ENCODE measurements around the gene CLCN5. TPM values are rescaled to one million over a fixed set of nuclear protein-coding genes. Genes with fewer than 3 reads are reported as not detected.

CLCN5 gene
- total RNA-seq, 2 experiments from 2014 or later = 0.61 to 1.6 TPM

- TF ChIP-seq, protein P1, sequence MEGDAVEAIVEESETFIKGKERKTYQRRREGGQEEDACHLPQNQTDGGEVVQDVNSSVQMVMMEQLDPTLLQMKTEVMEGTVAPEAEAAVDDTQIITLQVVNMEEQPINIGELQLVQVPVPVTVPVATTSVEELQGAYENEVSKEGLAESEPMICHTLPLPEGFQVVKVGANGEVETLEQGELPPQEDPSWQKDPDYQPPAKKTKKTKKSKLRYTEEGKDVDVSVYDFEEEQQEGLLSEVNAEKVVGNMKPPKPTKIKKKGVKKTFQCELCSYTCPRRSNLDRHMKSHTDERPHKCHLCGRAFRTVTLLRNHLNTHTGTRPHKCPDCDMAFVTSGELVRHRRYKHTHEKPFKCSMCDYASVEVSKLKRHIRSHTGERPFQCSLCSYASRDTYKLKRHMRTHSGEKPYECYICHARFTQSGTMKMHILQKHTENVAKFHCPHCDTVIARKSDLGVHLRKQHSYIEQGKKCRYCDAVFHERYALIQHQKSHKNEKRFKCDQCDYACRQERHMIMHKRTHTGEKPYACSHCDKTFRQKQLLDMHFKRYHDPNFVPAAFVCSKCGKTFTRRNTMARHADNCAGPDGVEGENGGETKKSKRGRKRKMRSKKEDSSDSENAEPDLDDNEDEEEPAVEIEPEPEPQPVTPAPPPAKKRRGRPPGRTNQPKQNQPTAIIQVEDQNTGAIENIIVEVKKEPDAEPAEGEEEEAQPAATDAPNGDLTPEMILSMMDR (IDR thresholded peaks at IDR 0.05) = no peak
- Mint-ChIP-seq H3K27ac (no peak overlapping the region), H3K4me1 (ENCODE audit: low read depth) (no peaks in the 10 kb centered on the region), H3K36me3 (ENCODE audit: low read depth) (no peaks in the 10 kb centered on the region), H3K9me3 (no peaks in the 10 kb centered on the region), H3K27me3 (no peaks in the 10 kb centered on the region), H3K4me3 (no peak overlapping the region)
- DNase-seq (no peak), ATAC-seq (ENCODE audit: poor library complexity) (no peak)
- Histone ChIP-seq H3K4me1 (ENCODE audit: insufficient read depth, low read length) (no peaks in the 10 kb centered on the region), H3K27me3 (ENCODE audit: control insufficient read depth in 1 of 2, insufficient read depth in 2 of 2, low read length in 2 of 2) (peaks cover 0 to 3% of the 10 kb centered on the region in 2 experiments), H3K9me3 (ENCODE audit: control insufficient read depth in 1 of 2, insufficient read depth in 1 of 2, low read length in 2 of 2) (no peaks in the 10 kb centered on the region), H3K36me3 (ENCODE audit: insufficient read depth, low read length) (no peaks in the 10 kb centered on the region), H3K27ac (ENCODE audit: low read depth in 1 of 2, low read length in 2 of 2) (no peak overlapping the region), H3K4me3 (ENCODE audit: low read length) (no peak overlapping the region)
- ChIA-PET POLR2A (no interaction called here), CTCF (no interaction called here)
- intact Hi-C loops (cut with DNase I, micrococcal nuclease) = no loop called here
Measured at GRCh38 chrX:50111742-50112141, 189.3 kb downstream of the CLCN5 start.

DNA sequence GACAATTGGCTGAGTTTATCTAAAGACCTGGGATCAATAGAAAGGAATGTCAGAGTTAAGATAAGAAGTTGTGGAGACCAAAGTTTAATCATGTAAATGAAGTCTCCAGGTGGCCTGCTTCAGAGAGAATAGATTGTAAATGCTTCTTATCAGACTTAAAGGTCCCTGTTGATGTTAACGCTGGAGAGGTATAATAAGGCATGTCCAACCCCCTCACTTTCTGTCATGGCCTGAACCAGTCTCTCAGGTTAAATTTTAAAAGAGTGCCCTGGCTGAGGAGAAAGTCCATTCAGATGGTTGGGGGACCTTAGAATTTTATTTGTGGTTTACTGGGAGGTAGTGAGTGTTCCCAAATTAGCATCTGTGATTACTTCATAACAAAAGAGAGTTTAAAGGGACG is 191.7 kb downstream of the CLCN5 start:
- Histone ChIP-seq H3K36me3 (ENCODE audit: insufficient read depth, low read length) (no peaks in the 10 kb centered on the region), H3K4me1 (ENCODE audit: insufficient read depth, low read length) (no peaks in the 10 kb centered on the region), H3K9me3 (ENCODE audit: control insufficient read depth in 1 of 2, insufficient read depth in 1 of 2, low read length in 2 of 2) (no peaks in the 10 kb centered on the region), H3K27me3 (ENCODE audit: control insufficient read depth in 1 of 2, insufficient read depth in 2 of 2, low read length in 2 of 2) (peaks cover 0 to 3% of the 10 kb centered on the region in 2 experiments), H3K4me3 (ENCODE audit: low read length) (no peak overlapping the region), H3K27ac (ENCODE audit: low read depth in 1 of 2, low read length in 2 of 2) (no peak overlapping the region)
- no peaks in the 10 kb centered on the region for H3K9me3 Mint-ChIP-seq
- POLR2A ChIA-PET = no interaction called here
- H3K27me3 Mint-ChIP-seq = no peaks in the 10 kb centered on the region
- no peak overlapping the region for H3K27ac Mint-ChIP-seq
- intact Hi-C loops (cut with DNase I, micrococcal nuclease) = no loop called here
- no peak for ATAC-seq (ENCODE audit: poor library complexity)
- CTCF ChIA-PET = no interaction called here
- no peak overlapping the region for H3K4me3 Mint-ChIP-seq
- TF ChIP-seq, protein P1 (IDR thresholded peaks at IDR 0.05) = no peak
- DNase-seq = no peak
- H3K4me1 Mint-ChIP-seq (ENCODE audit: low read depth) = no peaks in the 10 kb centered on the region
- no peaks in the 10 kb centered on the region for H3K36me3 Mint-ChIP-seq (ENCODE audit: low read depth)

DNA sequence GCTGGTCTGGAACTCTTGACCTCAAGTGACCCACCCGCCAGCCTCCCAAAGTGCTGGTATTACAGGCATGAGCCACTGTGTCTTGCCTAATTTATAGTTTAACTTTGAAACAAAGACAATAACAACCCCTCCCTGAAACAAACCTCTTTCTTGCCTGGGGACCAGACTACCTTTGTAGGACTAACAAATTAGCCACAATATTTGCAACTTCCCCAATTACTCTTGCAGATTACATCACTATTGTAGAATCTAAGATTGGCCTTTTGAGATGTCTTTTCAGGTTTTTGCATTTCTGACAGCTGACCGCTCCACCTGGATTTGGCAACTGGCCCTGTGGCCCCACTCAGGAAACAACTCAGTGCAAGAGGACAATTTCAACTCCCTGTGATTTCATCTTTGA is 193.6 kb downstream of the CLCN5 start:
- intact Hi-C loops (cut with DNase I, micrococcal nuclease) = no loop called here
- DNase-seq (no peak), ATAC-seq (ENCODE audit: poor library complexity) (no peak)
- Mint-ChIP-seq H3K27ac (no peak overlapping the region), H3K9me3 (no peaks in the 10 kb centered on the region), H3K4me3 (no peak overlapping the region), H3K4me1 (ENCODE audit: low read depth) (no peaks in the 10 kb centered on the region), H3K27me3 (no peaks in the 10 kb centered on the region), H3K36me3 (ENCODE audit: low read depth) (no peaks in the 10 kb centered on the region)
- Histone ChIP-seq H3K27me3 (ENCODE audit: control insufficient read depth in 1 of 2, insufficient read depth in 2 of 2, low read length in 2 of 2) (no peaks in the 10 kb centered on the region), H3K9me3 (ENCODE audit: control insufficient read depth in 1 of 2, insufficient read depth in 1 of 2, low read length in 2 of 2) (no peaks in the 10 kb centered on the region), H3K36me3 (ENCODE audit: insufficient read depth, low read length) (no peaks in the 10 kb centered on the region), H3K4me1 (ENCODE audit: insufficient read depth, low read length) (no peaks in the 10 kb centered on the region), H3K27ac (ENCODE audit: low read depth in 1 of 2, low read length in 2 of 2) (no peak overlapping the region), H3K4me3 (ENCODE audit: low read length) (no peak overlapping the region)
- ChIA-PET POLR2A (no interaction called here), CTCF (no interaction called here)
- TF ChIP-seq, protein P1 (IDR thresholded peaks at IDR 0.05) = no peak

Data from CD4-positive, alpha-beta T cell (primary cell).